Brain microvascular endothelial cell (primary cell): ENCODE measurements around the gene RAD9B.

Experiments
- DNase-seq: peaks from one replicate; pipeline ENCODE4 v3.0.0-alpha.2; 2020
- H3K27ac ChIP-seq: fragments of 250-450 bp; sonication (Bioruptor Pico); 2 replicates; pipeline ENCODE4 v1.5.1; 2020; ENCODE audit warnings: mild to moderate bottlenecking, moderate library complexity
- H3K27me3 ChIP-seq: fragments of 250-450 bp; sonication (Bioruptor Pico); replicated peaks from 2 replicates; pipeline ENCODE4 v1.5.1; 2020; ENCODE audit warnings: mild to moderate bottlenecking
- H3K36me3 ChIP-seq: fragments of 250-450 bp; sonication (Bioruptor Pico); replicated peaks from 2 replicates; pipeline ENCODE4 v1.5.1; 2020; ENCODE audit warnings: mild to moderate bottlenecking
- H3K4me3 ChIP-seq: 2 replicates; pipeline ENCODE4 v1.5.1; 2011; ENCODE audit warnings: low read depth, mild to moderate bottlenecking, control low read depth, low read length, moderate library complexity
- CTCF ChIP-seq: IDR thresholded peaks from 2 replicates; pipeline ENCODE4 v1.5.1; 2011; ENCODE audit warnings: low read depth, mild to moderate bottlenecking, moderate library complexity, low read length, control low read depth, inconsistent platforms; ENCODE audit errors: missing control alignments
- in situ Hi-C: cut with HindIII; loops from 2 replicates; pipeline ENCODE4 v1.10.0; 2017; ENCODE audit warnings: low sequenced_read_pairs, low pct_ligation_motif_present

Gene RAD9B

GRCh38 chr12:110532644-110533043 lies 30.5 kb downstream of the RAD9B start:
- in situ Hi-C loops = no loop called here
- H3K36me3 ChIP-seq = peaks cover 11% of the 10 kb centered on the region

DNA sequence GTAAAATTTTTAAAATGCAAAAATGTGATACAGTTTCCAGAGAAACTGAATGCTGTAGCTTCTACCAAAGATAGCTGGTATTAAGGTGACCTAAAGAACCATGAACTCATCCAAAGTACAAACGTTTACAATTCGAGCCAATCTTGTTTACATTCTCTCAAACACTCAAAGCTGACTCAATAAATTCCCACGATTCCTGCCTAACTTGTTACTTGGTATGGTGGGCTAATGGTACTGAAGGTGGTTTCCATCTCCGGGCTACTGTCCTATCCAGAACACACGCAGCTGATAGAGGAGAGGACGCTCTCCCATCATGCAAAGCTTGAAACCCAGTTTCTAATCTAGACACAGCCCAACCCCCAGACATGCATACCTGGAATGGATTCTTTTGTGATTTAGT lies 31.5 kb downstream of the RAD9B start:
- TF ChIP-seq CTCF = no peak
- Histone ChIP-seq H3K4me3 (no peak overlapping the region), H3K27me3 (no peaks in the 10 kb centered on the region), H3K36me3 (peaks cover 17% of the 10 kb centered on the region), H3K27ac (no peak overlapping the region)
- no peak for DNase-seq
- in situ Hi-C loops = no loop called here

More at GRCh38 chr12:110532644-110533043, 30.5 kb downstream of the RAD9B start:
- DNase-seq = no peak
- no peak for TF ChIP-seq CTCF
- no peaks in the 10 kb centered on the region for H3K27me3 ChIP-seq
- no peak overlapping the region for H3K27ac ChIP-seq
- no peak overlapping the region for H3K4me3 ChIP-seq

DNA sequence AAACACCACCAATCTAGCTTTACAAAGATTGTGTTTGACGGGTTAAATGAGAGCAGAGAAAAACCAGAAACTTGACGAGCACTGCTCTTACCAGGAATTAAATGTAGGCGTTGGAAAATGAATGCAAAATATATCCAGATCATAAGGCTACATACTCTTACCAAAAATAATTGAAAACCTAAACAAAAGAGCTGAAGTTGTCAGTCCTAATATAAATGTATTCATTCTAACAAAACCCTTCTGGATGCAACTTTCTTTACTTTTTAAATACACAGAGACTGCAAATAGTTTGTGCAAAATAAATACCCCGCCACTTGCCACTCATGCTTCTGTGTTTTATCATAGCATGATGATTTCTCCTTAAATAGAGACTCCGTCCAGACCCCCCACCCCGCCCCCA lies 32.7 kb downstream of the RAD9B start:
- TF ChIP-seq CTCF = no peak
- H3K36me3 ChIP-seq = peaks cover 17% of the 10 kb centered on the region
- H3K27me3 ChIP-seq = no peaks in the 10 kb centered on the region
- in situ Hi-C loops = no loop called here
- H3K4me3 ChIP-seq = no peak overlapping the region
- DNase-seq = no peak
- no peak overlapping the region for H3K27ac ChIP-seq

DNA sequence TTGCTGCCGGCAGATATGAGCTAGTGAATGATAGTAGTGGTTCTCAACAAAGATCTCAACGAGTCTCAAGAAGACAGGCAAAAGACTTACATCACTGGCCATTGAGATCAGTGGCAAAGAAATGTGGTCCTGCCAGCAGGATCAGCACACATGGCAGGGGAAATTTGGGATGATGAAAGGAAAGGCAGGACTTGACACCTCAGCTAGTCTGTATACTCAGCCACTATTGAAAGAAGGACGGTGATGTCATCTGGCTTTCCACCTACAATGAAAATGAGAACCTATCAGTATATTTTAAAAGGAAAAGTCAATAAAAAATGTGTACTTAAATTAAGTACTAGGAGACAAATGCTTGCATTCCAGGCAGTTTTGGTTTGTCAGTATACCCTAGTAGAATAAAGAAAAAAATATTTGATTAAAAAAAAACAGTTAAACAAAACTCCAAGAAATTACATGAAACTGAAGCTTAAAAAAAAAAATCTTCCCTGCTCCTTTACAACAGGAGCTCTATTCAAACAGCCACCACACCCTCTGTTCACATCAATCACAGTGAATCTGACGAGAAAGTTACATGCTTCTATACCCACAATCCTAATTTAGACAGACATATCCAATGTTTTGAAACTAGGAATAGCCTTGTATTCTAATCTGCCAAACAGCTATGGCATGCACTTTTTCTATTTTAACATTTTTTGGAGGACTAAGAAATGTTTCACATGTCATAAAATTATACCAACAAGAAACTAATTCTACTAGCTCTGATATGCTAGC lies 34.9 kb downstream of the RAD9B start:
- TF ChIP-seq CTCF = no peak
- Histone ChIP-seq H3K27ac (no peak overlapping the region), H3K36me3 (peaks cover 17% of the 10 kb centered on the region), H3K4me3 (no peak overlapping the region), H3K27me3 (no peaks in the 10 kb centered on the region)
- DNase-seq = no peak
- in situ Hi-C loops = no loop called here

DNA sequence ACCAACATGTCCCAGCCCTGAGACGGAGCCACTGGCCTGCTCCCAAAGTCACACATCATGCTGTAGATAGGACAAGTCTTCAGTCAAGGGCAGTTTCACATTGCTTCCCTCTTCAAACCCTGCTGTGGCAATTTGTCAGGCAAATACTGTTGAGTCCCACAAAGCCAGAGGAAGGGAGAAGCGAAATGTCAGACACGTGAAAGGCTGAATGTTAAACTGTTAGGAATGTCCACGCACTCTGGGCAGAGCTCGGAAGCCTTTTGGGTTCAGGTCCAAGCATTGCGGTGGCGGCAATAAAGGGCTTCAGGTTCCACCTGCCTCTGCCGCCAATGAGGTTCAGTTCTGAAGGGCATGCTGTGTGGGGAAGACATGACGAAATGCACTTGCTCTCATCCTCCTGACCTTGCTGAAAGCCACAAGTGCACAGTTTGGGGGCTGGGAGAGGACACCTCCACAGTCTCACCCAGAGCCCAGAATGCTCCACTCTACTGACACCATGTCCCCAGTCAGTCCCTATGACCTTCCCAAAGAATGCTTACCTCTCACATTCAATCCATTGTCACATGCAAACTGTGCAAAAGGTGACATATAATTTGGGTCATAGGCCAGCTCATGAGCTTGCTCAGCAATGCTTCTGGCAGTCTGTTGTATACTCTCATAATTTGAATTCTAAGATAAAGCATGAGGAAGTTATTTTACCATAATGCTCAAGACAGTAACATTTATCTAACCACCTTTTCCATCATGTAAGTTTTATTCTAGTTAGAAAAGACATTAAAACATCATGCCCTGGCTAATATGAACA lies 35.7 kb downstream of the RAD9B start:
- H3K36me3 ChIP-seq = peaks cover 17% of the 10 kb centered on the region

More for the DNA sequence above, 35.7 kb downstream of the RAD9B start:
- Histone ChIP-seq H3K27ac (no peak overlapping the region), H3K27me3 (no peaks in the 10 kb centered on the region), H3K4me3 (no peak overlapping the region)
- peak; percentile 11 for DNase-seq
- in situ Hi-C loops = no loop called here
- TF ChIP-seq CTCF = no peak
